Left forelimb (tissue), 1 donor: ENCODE data around the gene CD244.
"Not testable (repeated sequence)": the region's sequence is repeated elsewhere in the genome, so short reads cannot be mapped to it uniquely, and the experiment has no call there.

Experiments used
- DNase-seq: peaks from one replicate; pipeline ENCODE4 v3.0.0-alpha.2; 2018; ENCODE audit warnings: low spot score

The CD244 gene

GRCh38 chr1:160810486-160810885, 52.2 kb downstream of the CD244 start:
- no peak for DNase-seq

GRCh38 chr1:160808289-160808688, 54.4 kb downstream of the CD244 start:
- DNase-seq: no peak

GRCh38 chr1:160807738-160808137, 54.9 kb downstream of the CD244 start:
- DNase-seq: no peak

- DNase-seq: no peak
Observed at GRCh38 chr1:160807247-160807646, 55.4 kb downstream of the CD244 start.

- no peak for DNase-seq
Observed at GRCh38 chr1:160806784-160807183, 55.9 kb downstream of the CD244 start.

- DNase-seq: no peak
Observed at GRCh38 chr1:160806109-160806665, 56.5 kb downstream of the CD244 start.

- no peak for DNase-seq
Observed at GRCh38 chr1:160801836-160802580, 60.7 kb downstream of the CD244 start.

GRCh38 chr1:160800645-160801408, 61.9 kb downstream of the CD244 start:
- no peak for DNase-seq

- no peak for DNase-seq
Observed at GRCh38 chr1:160800142-160800541, 62.5 kb downstream of the CD244 start.

- no peak for DNase-seq
Observed at GRCh38 chr1:160799641-160800040, 63.0 kb downstream of the CD244 start.

- DNase-seq: no peak
Observed at GRCh38 chr1:160798439-160798838, 64.2 kb downstream of the CD244 start.

GRCh38 chr1:160797861-160798273, 64.8 kb downstream of the CD244 start:
- DNase-seq: no peak

- no peak for DNase-seq
Observed at GRCh38 chr1:160797271-160797709, 65.4 kb downstream of the CD244 start.

GRCh38 chr1:160795951-160796383, 66.7 kb downstream of the CD244 start, which contains the start of gene LY9:
Gene LY9 (plus strand): TSS chr1:160796174. CDS start chr1:160796188, 14 bp downstream.
- DNase-seq: no peak

- DNase-seq: no peak
Observed at GRCh38 chr1:160794376-160794775, 68.3 kb downstream of the CD244 start.

- DNase-seq: no peak
Observed at GRCh38 chr1:160789702-160790611, 72.7 kb downstream of the CD244 start.

- no peak for DNase-seq
Observed at GRCh38 chr1:160789051-160789701, 73.5 kb downstream of the CD244 start.

GRCh38 chr1:160782988-160783765, 79.5 kb downstream of the CD244 start:
- not testable (repeated sequence) for DNase-seq

- DNase-seq: no peak
Observed at GRCh38 chr1:160781914-160782689, 80.6 kb downstream of the CD244 start.
